HG03460 (cell line): ENCODE data around the gene NPAS4.

Experiments
- ATAC-seq: cut with Tn5 transposase; IDR thresholded peaks from one replicate; pipeline ENCODE4 v1.9.1; 2021; ENCODE audit not compliant: unreplicated experiment

NPAS4 gene

DNA sequence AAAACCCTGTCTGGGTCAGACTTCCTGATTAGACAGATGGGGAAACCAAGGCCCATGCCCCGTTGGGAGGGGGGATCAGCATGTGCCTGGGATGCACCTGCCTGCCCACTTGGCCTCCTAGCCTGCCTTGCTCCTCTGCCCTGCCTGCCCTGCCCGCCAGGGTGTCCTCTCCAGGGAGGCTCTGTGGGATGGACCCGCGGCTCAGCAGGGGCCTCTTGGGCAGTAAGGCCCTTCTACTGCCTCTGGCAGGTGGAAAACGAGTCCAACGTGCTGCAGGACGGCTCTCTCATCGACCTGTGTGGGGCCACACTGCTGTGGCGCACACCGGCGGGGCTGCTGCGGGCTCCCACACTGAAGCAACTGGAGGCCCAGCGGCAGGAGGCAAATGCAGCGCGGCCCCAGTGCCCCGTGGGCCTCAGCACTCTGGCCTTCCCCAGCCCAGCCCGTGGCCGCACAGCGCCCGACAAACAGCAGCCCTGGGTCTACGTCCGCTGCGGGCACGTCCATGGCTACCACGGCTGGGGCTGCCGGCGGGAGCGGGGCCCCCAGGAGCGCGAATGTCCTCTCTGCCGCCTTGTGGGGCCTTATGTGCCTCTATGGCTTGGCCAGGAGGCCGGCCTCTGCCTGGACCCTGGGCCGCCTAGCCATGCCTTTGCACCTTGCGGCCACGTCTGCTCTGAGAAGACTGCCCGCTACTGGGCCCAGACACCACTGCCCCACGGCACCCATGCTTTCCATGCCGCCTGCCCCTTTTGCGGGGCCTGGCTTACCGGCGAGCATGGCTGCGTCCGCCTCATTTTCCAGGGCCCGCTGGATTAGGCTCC, 54.7 kb downstream of the NPAS4 start:
- no peak for ATAC-seq
